ENCODE data around the gene BCO2.
A peak's percentile ranks its signal among the peaks of the same experiment; 100 is the strongest.

The BCO2 gene

DNA sequence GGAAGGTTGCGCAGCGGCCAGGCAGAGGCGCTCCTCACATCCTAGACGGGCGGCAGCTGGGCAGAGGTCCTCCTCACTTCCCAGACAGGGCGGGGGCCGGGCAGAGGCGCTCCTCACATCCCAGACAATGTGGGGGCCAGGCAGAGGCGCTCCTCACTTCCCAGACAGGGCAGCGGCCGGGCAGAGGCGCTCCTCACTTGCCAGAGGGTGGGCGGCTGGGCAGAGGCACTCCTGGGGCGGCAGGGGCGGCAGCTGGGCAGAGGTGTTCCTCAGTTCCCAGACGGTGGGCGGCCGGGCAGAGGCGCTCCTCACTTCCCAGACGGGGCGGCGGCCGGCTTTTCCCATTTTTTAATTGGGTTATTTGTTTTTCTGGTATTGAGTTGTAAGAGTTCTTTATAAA is 30.8 kb downstream of the BCO2 start:
- in situ Hi-C loops (cut with HindIII; ENCODE audit: low pct_ligation_motif_present, low pct_unique_long_range_greater_than_20kb, low sequenced_read_pairs) = no loop called here
- no peak for DNase-seq

DNA sequence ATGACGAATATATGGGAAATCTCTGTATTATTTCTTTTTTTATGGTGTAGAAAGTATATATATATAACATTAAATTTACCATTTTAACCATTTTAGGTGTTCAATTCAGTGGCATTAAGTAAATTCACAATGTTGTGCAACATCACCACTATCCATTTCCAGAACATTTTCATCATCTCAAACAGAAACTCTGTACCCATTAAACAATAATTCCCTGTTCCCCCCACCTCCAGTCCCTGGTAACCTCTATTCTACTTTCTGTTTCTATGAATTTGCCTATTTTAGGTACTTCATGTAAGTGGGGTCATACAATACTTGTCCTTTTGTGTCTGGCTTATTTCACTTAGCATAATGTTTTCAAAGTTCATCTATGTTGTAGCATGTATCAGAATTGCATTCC is 35.6 kb downstream of the BCO2 start:
- in situ Hi-C loops (cut with HindIII; ENCODE audit: low pct_ligation_motif_present, low pct_unique_long_range_greater_than_20kb, low sequenced_read_pairs) = no loop called here
- DNase-seq = no peak

DNA sequence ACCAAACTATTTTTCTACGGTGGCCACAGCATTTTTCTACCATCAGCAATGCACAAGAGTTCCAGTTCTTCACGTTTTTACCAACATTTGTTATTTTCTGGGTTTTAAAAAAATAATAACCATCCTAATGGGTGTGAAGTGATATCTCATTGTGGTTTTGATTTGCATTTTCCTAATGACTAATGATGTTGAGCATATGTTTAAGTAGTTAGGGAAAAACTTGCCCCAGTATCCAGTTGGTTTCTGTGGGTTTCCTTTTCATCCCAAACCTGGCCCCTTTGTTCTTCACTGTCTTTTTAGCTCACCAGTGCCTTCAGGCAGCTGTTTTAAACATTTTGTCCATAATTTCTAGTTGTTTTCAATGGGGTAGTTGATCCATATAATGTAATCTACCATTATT is 36.2 kb downstream of the BCO2 start:
- in situ Hi-C loops (cut with HindIII; ENCODE audit: low pct_ligation_motif_present, low pct_unique_long_range_greater_than_20kb, low sequenced_read_pairs) = no loop called here
- no peak for DNase-seq

DNA sequence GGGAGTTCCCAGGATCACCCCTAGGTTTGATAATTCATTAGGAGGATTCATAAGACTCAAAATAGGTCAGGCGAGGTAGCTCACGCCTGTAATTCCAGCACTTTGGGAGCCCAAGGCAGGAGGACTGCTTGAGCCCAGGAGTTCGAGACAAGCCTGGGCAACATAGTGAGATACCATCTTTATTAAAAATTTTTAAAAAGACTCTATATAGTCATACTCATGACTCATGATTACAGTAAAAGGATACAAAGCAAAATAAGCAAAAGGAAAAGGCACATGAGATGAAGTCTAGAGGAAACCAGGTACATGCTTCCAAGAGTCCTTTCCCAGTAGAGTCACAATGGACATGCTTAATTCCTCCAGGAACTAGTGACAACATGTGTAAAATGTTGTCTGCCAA is 37.0 kb downstream of the BCO2 start:
- in situ Hi-C loops (cut with HindIII; ENCODE audit: low pct_ligation_motif_present, low pct_unique_long_range_greater_than_20kb, low sequenced_read_pairs) = no loop called here
- no peak for DNase-seq

DNA sequence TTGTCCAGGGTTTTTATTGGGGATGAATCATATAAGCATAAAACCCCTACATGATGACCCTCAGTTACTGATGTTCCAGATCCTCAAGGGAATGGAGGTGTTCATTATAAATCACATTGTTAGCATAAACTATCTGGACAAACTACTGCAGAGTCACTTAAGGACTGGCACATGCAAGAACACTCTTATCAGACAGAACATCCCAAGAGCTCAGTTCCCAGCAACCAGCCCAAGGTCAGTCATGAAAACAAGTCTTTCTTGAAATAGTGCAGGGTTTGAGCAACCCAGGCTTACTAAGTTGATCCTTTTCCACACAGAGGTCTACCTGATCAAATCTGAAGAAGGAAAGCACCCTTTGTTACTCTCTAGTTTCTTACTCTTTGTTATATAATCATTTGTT is 37.4 kb downstream of the BCO2 start:
- no peak for DNase-seq
- in situ Hi-C loops (cut with HindIII; ENCODE audit: low pct_ligation_motif_present, low pct_unique_long_range_greater_than_20kb, low sequenced_read_pairs) = no loop called here

DNA sequence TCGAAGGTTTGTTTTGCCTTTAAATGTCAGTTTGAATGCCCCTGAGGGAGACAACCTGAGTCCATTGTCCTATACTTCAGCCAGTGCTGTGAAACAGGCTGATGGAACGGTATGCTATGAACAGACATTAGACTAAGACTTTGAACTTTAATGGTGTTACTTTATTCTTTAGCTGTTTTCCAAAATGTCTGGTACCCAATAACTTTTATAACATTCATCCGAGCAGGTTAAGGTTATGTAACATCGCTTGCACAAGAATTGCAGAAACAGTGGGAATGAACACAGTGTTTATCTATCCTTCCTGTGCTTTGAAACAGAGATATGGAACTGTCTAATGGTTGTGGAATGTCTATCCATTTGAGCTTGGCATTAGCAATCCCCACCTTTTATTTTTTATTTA is 38.4 kb downstream of the BCO2 start:
- in situ Hi-C loops (cut with HindIII; ENCODE audit: low pct_ligation_motif_present, low pct_unique_long_range_greater_than_20kb, low sequenced_read_pairs) = no loop called here
- DNase-seq = no peak

DNA sequence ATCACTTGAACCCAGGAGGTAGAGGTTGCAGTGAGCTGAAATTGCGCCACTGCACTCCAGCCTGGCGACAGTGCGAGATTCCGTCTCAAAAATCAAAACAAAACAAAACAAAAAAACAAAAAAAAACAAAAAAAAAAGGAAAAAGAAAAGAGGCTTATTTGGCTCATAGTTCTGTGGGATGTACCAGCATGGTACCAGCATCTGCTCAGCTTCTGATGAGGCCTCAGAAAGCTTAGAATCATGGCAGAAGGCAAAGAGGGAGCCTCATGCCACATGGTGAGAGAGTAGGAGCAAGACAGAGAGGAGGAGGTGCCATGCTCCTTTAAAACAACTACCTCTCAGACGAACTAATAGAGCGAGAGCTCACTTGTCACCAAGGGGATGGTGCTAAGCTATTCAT is 40.3 kb downstream of the BCO2 start:
- in situ Hi-C loops (cut with HindIII; ENCODE audit: low pct_ligation_motif_present, low pct_unique_long_range_greater_than_20kb, low sequenced_read_pairs) = no loop called here
- no peak for DNase-seq

DNA sequence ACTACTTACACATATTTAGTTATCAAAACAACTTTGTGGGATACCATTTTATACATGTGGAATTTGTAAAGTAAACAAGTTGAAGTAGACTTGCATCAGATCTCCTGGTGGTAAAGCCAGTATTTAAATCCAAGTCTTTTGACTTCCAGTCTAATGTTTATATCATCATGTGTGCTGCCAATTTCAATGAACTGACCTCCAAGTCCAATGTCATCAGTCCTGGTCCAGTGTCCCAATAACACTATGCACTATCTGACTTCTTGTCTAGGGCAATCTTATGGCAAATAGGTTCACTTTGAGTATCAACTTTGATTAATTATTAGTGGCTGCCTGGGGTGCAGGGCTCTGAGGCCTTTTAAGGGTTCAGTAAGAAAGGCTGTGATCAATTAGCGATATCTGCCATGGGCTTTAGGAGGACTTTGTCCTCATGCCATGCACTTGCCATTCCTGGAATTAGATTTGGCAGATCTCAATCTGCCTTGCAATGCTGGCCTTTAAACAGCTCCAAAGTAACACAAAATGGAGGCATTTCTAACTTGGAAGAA is 41.3 kb downstream of the BCO2 start:
- in situ Hi-C loops (cut with HindIII; ENCODE audit: low pct_ligation_motif_present, low pct_unique_long_range_greater_than_20kb, low sequenced_read_pairs) = no loop called here
- no peak for DNase-seq

DNA sequence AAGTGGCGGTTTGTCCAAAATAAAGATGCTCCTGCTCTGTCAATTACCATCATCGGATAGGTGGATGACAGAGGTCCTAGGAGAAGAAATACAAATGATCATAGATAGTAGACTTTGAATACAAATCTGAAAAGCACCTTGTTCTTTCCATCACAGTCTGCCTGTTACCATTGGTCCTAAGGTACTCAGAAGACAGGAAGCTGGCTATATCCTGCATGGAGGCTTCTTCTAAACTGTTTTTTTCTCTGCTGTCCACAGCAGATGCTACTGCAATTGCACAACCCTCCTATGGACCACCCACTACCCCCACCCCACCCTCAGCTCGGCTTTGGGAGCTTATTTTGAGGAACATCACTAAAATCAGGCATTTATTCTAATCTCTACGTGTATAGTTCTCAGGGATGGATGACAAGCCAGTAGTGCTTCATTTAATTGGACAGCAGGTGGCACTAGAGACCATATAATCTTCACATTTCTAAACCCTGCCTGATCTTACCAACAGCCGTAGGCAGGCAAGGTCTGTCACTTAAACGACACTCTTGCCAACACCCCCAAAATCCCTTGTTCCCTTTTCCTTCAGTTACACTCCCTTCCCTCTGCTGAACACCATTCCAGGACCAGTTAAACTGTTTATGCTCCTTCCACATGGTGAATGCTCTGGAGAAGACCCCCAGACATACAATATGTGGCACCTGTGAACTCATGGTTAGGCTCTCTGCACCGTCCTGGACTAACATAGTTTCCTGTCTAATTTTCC is 44.3 kb downstream of the BCO2 start:
- in situ Hi-C loops (cut with HindIII; ENCODE audit: low pct_ligation_motif_present, low pct_unique_long_range_greater_than_20kb, low sequenced_read_pairs) = no loop called here
- DNase-seq = peak; percentile 68

DNA sequence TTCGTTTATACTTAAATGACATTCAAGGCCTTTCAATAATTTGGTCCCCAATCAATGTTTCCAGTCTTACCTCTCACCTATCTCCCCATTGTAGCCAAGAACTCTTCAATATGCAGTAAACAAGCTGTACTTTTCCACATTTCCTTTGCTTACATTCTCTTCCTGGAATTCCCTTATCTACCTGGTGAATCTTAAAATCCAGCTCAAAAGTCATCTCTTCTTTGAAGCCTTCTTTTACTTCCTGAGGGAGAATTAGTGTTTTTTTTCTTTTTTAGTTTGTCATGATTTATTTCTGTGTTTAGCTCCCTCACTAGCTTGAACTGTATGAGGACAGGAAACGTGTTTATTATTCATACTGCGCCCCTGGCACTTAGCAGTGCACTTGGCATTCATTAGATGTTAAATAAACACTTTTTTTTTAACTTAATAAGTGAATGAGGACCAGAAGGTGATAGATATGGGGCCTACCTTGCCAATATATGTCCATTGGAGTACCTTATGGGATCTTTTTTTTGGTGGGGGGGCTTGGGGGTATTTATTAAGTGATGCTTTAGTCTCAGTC is 46.0 kb downstream of the BCO2 start:
- in situ Hi-C loops (cut with HindIII; ENCODE audit: low pct_ligation_motif_present, low pct_unique_long_range_greater_than_20kb, low sequenced_read_pairs) = no loop called here
- no peak for DNase-seq

DNA sequence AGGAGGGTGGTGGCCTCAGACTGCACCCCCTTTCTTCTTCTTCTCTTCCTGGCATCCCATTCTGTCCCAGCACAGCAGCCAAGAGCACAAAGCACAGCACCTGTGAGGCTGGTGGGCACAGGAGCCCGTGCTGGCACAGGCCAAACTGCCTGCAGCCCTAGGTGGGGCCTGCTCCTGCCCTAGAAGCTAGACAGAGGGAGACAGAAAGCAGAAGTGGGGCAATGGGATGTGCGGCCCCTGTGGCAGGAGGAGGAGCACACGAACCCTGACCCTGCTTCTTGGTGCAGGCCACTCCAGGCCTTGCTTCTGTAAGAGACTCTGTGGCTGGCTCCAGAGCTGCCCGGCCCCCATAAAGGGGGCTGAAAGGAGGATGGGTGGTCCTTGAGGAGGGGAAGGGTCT is 47.0 kb downstream of the BCO2 start:
- in situ Hi-C loops (cut with HindIII; ENCODE audit: low pct_ligation_motif_present, low pct_unique_long_range_greater_than_20kb, low sequenced_read_pairs) = no loop called here

DNA sequence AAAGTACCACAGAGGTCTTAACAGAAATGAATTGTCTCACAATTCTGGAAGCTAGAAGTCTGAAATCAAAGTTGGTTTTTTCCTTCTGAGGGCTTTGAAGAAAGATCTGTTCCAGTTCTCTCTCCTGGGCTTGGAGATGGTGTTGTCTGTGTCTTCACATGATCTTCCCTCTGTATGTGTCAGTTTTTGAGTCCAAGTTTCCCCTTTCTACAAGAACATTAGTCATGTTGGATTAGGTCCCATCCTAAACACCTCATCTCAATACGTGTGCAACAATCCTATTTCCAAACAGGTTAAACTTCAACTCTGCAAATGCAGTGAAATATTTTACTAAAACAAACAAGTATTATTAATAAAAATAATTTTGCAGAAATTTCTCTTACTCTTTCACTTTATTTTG is 47.8 kb downstream of the BCO2 start:
- no peak for DNase-seq
- in situ Hi-C loops (cut with HindIII; ENCODE audit: low pct_ligation_motif_present, low pct_unique_long_range_greater_than_20kb, low sequenced_read_pairs) = no loop called here

More for the DNA sequence above, 47.0 kb downstream of the BCO2 start:
- no peak for DNase-seq

DNA sequence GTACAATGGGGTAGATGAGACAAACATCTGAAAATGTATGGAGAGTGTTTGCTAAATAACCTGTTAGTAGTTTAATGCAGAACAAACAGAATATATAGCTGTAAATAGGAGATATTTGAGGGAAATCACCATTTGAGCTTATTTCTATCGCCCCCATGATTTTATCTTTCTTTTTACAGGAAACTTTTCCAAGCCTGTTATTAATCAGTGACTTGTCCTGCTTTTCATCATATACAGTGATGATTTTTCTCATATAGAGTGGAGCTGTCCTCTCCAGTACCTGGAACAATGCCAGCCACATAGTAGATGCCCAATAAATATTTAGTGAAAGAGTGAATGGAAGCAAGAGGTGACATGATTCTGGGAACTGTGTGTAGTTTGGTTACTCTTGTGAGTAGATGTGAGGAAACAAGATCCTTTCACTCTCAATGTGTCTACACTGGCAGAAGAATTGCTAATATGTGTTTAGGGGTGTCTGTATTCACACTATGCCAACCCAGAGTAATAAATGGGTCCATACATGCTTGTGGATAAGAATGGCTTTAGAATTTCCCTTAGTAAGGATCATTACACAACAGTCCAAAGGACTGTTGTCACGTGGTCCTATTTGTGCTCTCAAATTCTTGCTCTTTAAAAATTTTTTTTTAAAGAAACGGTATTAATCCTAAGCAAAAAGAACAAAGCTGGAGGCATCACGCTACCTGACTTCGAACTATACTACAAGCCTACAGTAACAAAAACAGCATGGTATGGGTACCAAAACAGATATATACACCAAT is 48.6 kb downstream of the BCO2 start:
- no peak for DNase-seq
- in situ Hi-C loops (cut with HindIII; ENCODE audit: low pct_ligation_motif_present, low pct_unique_long_range_greater_than_20kb, low sequenced_read_pairs) = no loop called here

DNA sequence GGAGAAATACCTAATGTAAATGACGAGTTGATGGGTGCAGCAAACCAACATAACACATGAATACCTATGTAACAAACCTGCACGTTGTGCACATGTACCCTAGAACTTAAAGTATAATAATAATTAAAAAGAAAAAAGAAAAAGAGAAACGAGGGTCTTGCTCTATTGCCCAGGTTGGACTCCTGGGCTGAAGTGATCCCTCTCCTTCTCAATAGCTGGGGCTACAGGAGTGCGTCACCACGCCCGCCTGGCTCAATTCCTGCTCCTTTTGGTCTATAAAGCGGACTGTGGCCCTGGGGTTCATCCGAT is 50.4 kb downstream of the BCO2 start:
- in situ Hi-C loops (cut with HindIII; ENCODE audit: low pct_ligation_motif_present, low pct_unique_long_range_greater_than_20kb, low sequenced_read_pairs) = no loop called here

DNA sequence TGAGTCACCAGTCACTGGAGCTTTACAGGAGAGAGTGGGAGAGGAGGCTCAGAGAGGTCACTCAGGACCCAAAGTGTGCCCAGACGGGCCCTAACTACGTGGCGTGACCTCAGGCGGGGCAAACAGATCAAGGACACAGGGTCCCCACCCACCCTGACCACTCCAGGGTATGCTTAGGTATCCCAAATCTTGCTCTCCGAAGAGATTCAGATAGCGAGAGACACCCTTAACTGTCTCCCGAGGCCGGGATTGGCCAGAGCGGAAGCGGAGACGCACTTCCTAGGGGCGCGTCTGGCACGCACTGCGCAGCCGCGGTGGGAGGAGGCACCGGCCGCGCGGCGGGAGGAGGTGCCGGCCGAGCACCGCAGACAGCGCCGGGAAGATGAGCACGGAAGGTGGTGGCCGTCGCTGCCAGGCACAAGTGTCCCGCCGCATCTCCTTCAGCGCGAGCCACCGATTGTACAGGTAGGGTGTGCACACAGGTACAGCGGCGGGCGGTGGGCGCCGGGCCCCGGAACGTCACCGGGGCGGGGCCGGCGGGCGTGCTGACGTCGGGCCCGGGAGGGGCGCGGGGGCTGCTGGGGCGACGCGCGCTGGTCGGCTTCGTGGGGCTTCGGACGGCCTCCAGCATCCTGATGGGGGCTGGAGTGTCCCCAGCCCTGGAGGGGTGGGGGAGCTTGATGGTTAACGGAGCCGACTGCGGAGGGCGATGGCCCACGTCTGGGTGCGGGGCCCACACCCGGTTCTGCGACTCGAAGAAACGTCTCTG is 50.9 kb downstream of the BCO2 start, which contains the start of gene PTS:
PTS (plus strand) TSS at position 367 of the 769 bp plus-strand sequence; CDS start at position 383, 16 bp downstream.
- peak; percentile 88 for DNase-seq
- in situ Hi-C loops (cut with HindIII; ENCODE audit: low pct_ligation_motif_present, low pct_unique_long_range_greater_than_20kb, low sequenced_read_pairs) = no loop called here

More for the DNA sequence above, 50.4 kb downstream of the BCO2 start:
- DNase-seq = peak; percentile 70

DNA sequence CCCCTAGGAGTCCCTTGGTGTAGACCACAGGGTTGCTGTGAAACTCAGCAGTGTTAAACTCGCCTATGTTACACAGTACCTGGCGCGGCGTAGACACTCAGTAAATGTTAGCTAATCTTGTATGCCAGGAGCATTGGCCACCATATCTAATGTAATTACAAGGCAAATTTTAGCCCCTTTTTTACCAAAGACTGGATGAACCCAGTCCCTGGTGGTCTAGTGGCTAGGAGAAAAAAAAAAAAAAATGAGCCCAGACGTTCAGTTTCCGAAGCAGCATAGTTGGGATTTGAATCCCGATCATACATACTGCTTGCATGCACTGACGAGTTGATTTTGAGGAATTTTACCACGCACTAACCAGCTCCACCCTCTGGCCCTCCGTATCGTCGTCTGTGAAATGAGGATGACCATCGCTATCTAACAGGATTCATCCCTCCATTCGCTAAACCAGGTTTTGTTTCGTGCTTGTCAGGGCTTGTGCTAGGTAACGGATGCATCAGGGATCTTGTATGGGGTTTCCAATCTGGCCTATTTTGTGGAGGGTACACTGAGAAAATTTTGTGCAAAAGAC is 51.6 kb downstream of the BCO2 start:
- DNase-seq = peak; percentile 27
- in situ Hi-C loops (cut with HindIII; ENCODE audit: low pct_ligation_motif_present, low pct_unique_long_range_greater_than_20kb, low sequenced_read_pairs) = no loop called here

DNA sequence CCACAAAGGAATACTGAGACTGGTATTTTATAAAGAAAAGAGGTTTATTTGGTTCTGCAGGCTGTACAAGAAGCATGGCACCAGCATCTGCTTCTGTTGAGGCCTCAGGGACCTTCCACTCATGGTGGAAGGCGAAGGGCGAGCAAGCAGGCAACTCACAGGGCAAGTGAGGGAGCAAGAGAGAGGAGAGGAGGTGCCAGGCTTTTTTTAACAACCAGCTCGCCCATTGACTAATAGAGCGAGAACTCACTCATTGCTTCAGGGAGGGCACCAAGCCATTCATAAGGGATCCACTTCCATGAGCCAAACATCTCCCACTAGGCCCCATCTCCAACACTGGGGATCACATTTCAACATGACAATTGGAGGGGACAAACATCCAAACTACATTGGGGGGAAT is 52.2 kb downstream of the BCO2 start:
- DNase-seq = no peak
- in situ Hi-C loops (cut with HindIII; ENCODE audit: low pct_ligation_motif_present, low pct_unique_long_range_greater_than_20kb, low sequenced_read_pairs) = no loop called here

DNA sequence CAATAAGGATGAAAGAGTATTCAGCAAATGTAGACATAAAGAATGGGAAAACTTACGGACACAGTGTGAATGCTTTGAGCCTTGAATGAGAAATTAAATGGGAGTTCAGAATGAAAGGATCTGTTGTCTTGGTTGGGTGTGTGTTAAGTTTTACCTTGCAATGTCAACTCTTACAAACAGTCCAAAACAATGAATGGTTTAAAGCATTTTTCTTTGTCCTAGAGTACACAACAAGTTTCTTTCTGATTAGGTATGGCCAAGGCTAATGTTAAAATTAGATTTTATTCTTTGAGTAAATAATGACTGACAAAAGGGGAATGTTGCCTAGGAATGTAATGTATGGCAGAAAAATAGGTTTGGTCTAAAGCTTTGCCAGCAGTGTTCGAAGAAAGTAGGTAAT is 53.4 kb downstream of the BCO2 start:
- in situ Hi-C loops (cut with HindIII; ENCODE audit: low pct_ligation_motif_present, low pct_unique_long_range_greater_than_20kb, low sequenced_read_pairs) = no loop called here
- no peak for DNase-seq

DNA sequence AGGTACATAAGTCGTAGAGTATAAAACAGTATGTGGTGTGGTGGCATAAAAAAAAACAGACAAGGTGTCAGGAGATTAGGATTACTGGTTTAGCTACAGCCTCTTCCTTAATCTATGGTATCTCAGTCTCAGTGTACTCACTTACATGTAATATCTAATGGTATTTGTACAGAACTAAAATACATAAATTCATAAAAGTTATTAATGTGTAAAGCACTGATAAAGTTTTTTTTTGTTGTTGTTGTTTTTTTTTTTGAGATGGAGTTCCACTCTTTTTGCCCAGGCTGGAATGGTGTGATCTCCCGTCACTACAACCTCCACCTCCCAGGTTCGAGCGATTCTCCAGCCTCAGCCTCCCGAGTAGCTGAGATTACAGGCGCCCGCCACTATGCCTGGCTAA is 53.8 kb downstream of the BCO2 start:
- in situ Hi-C loops (cut with HindIII; ENCODE audit: low pct_ligation_motif_present, low pct_unique_long_range_greater_than_20kb, low sequenced_read_pairs) = no loop called here
- no peak for DNase-seq
